Frontal cortex (tissue), 4 donors: ENCODE data around the gene CABLES1. TPM values are rescaled to one million over a fixed set of nuclear protein-coding genes. Genes with fewer than 3 reads are reported as not detected.

ENCODE experiments used
- DNase-seq, 2 donors: peaks; one replicate each; pipeline ENCODE4 v3.0.0; 2012; ENCODE audit warnings: low spot score in 2 of 2
- FAIRE-seq: peaks from 2 replicates; lab custom pipeline; 2012; peaks lifted over from hg19 to GRCh38; lab: Jason Lieb, UNC
- total RNA-seq: library from RNA; depleted of rRNA; stranded (reverse); fragments of >200 nt; gene quantifications from one replicate; pipeline ENCODE4 v1.2.3, GENCODE V29; 2014
- donor health status: control.
- donor health status: control.
- donor health status: control.

The CABLES1 gene
- total RNA-seq, 1 donor from 2014 or later: 4.9 TPM

DNA sequence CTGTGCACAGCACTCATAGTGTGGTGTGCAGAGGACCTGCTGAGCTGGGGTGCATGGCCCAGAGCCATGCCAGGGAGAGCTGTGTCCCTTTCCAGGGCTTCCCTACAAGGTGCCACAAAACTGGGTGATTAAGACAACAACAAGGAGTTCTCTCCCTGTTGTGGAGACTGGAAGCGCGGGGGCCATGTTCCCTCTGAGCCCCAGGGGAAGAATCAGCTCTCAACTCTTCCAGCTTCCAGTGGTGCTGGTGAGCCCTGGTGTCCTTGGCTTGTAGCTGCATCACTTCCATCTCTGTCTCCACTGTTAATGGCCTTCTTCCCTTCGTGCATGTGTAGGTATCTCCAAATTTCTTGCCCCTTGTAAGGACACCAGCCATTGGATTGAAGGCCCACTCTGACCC, 73.3 kb downstream of the CABLES1 start:
- FAIRE-seq: no peak

DNA sequence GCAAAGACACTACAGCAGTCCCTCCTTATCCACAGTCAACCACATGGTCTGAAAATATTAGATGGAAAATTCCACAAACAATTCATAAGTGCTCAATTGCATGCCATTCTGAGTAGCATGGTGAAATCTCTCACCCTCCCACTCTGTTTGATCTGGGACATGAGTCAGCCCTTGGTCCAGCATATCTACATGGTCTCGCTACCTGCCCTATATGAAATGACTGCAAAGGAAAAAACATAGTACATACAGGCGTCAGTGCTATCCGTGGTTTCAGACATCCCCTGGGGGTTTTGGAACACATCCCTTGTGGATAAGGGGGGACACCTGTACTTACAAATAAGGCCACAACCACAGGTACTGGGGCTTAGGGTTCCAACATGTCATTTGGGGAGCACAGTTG, 73.7 kb downstream of the CABLES1 start:
- FAIRE-seq (no peak), DNase-seq (no peak)

More for the DNA sequence above, 73.3 kb downstream of the CABLES1 start:
- DNase-seq: no peak

DNA sequence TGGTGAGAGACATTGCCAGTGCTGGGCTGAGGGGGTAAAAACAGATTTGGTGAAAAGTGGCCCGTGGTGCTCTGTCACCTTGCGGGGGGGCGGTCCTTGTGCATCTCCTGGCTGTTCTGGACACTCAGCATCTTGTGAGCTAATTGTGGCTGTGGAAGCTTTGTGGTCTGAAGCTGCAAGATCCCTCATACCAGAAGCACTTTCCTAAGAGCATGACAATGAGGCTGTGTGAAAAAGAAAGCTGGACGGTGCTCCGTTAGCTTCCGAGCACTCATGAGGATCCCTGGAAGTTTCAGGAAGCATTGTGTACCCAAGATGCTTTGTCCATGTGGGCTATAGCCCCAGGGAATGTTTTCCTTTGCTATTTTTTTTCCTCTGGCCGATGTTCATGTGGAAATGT, 74.5 kb downstream of the CABLES1 start:
- no peak for DNase-seq
- no peak for FAIRE-seq

DNA sequence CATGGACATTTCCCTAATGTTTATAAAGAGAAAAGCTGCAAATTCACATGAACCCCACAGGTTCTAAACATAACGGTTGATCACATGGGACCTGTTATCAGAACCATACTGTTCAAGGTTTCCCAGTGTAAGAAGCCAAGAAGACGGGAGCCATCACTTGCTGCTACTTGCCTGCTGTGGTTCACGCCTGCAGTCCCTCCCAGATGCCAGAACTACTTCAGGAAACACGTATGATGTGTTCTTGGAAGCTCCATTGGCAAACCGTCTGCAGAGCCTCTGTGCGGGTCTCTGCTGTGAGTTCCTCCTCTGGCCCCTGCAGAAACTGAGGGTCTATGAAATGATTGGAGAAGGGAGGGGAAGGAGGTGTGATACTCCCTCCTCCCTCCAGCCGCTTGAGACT, 75.2 kb downstream of the CABLES1 start:
- no peak for FAIRE-seq

GRCh38 chr18:23211146-23211545, 75.9 kb downstream of the CABLES1 start:
- no peak for DNase-seq
- FAIRE-seq: no peak

More for the DNA sequence above, 75.2 kb downstream of the CABLES1 start:
- DNase-seq: no peak

DNA sequence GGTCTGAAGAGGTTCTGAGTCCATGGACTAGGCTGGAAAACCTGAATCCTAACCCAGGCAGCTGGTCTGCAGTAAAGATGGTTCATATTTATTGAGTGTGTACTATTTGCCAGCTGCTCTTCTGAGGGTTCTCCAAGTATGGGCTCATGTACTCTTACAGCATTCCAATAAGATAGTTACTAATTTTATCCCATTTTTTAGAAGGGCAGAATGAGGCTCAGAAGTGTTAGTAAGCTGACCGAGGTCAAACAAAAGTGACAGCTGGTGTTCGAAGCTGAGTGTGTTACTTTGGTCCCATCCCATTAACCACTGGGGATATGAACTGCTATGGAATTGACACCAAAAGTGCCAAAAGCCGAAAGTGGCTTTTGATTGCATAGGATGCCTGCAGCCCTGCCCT, 76.9 kb downstream of the CABLES1 start:
- FAIRE-seq (no peak), DNase-seq (no peak)

- DNase-seq: no peak
- no peak for FAIRE-seq
Measured at GRCh38 chr18:23213200-23213599, 77.9 kb downstream of the CABLES1 start.

DNA sequence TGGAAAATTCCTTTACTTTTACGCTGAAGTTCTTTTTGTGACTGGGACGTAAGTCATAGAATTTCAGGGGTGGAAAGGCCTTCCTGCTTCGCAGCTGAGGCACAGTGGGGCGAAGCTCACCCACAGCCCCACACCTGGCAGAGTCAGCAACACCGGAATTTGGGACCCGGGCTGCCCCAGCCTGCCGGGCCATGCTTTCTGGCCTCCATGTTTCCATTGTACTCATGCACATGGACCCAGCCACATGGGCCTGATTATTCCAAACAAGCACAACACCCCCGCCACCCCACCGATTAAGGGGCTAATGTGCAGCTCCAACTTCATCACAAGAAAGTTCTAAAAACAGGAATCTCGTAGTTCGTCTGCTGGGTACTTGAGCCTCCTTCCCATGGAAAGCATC, 82.5 kb downstream of the CABLES1 start:
- no peak for FAIRE-seq

GRCh38 chr18:23220355-23220754, 85.1 kb downstream of the CABLES1 start:
- FAIRE-seq: no peak
- no peak for DNase-seq

More for the DNA sequence above, 82.5 kb downstream of the CABLES1 start:
- DNase-seq: no peak

- DNase-seq (no peak), FAIRE-seq (no peak)
Measured at GRCh38 chr18:23223641-23224040, 88.4 kb downstream of the CABLES1 start.

DNA sequence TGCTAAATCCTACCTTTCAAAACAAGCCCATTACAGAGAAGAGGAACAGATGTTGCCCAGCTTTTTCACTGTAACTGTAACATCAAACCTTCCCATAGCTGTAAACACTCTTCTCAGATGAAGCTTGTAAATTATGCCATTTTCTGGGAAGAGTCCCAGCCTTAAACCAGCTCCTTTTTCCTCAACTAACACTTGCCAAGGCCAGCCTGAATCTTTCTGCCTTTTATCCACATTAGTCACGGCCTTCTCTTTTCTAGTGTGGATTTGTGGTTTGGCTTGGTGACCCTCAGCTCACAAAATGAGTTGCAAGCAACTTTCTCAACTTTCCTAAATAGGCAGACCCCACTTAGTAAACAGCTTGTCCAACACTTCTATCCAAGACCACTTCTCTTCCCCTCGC, 90.2 kb downstream of the CABLES1 start:
- FAIRE-seq (no peak), DNase-seq (no peak)

GRCh38 chr18:23226391-23226790, 91.1 kb downstream of the CABLES1 start:
- no peak for DNase-seq
- FAIRE-seq: no peak

GRCh38 chr18:23226930-23227725, 91.8 kb downstream of the CABLES1 start:
- no peak for FAIRE-seq
- DNase-seq: no peak

- DNase-seq: no peak
- FAIRE-seq: no peak
Measured at GRCh38 chr18:23227726-23228070, 92.4 kb downstream of the CABLES1 start.

- FAIRE-seq: no peak
- no peak for DNase-seq
Measured at GRCh38 chr18:23228102-23229061, 93.1 kb downstream of the CABLES1 start.

DNA sequence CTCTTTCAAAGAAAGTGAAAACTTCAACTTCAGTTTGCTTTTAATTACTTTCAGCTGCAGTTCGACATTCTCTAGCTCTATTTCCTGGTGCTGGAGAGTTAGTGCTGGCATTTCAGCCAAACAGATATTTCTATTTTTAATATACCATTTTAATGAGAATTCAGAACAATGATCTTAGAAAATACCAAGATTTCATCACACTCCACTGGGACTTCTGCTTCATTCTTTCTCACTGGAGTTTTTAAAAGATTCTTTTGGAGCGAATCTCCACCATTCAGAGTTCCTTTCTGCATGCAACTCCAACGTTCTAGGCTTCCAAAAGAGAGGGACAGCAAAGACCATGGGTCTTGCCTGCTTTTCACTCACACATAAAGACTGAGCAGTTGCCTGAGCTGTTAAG, 94.2 kb downstream of the CABLES1 start:
- no peak for FAIRE-seq
- no peak for DNase-seq

- DNase-seq (no peak), FAIRE-seq (no peak)
Measured at GRCh38 chr18:23230686-23231085, 95.4 kb downstream of the CABLES1 start.

DNA sequence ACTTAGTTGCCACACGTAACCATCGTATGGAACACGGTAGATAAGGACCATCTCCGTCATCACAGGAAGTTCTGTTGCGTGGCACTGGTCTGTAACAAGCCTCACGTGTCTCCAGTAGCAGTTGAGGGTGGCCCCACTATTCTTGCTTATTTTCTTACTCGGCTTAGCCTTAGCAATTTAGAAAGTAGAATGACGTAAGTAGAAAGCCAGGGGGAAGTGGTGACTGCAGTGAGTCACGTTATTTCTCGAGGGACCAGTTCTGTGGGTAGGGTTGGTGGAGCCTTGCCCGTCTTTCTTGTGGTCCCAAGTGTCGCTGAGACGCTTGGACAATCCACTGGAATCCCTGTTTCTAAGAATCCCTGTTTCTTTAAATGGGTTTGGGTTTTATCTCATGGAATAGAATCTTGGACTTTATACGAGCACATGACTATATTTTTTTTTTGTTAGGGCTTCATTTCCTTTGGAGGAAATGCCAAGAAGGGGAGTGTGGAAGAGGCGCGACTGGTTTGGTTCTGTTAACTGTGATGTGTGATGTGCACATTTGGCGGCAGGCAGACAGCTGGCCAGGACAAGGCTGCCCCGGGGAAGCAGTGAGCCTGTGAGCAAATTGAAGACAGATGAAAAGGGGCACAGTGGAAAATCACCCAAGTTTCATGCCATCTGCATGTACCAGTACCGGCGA, 96.2 kb downstream of the CABLES1 start:
- no peak for DNase-seq
- FAIRE-seq: no peak

DNA sequence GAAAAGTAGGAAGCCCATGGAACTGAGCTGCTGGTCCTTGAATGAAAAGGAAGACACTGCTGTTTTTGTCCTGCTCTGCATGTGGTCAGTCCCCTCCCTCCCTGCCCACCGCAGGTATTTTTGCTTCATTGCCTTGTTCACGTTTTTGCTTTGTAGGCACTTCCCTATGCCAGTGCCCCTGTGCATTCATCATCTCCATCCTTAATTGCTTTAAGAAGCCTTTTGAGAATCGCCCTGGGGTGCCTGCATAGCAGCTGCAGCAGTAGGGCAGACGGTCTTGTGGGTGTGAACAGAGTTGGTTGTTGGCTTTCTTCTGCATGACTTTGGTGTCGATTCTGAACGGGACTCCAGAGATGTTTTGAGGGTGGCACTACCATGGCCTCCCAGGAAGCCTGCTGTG, 97.0 kb downstream of the CABLES1 start:
- no peak for FAIRE-seq
- DNase-seq: no peak

GRCh38 chr18:23234619-23235018, 99.3 kb downstream of the CABLES1 start:
- FAIRE-seq (no peak), DNase-seq (no peak)
